HepG2 (cell line): ENCODE data around the gene VAMP2. TPM values are rescaled to one million over a fixed set of nuclear protein-coding genes. Genes with fewer than 3 reads are reported as not detected.

Experiments used
- BRCA1 ChIP-seq: sonication (generic); formaldehyde crosslinking; IDR thresholded peaks from 2 replicates; pipeline ENCODE4 v1.4.0; 2020; ENCODE audit warnings: missing genetic modification reagents
- GRHL1 ChIP-seq: sonication (generic); formaldehyde crosslinking; conservative IDR thresholded peaks from 2 replicates; pipeline ENCODE4 v1.8.0; 2022; ENCODE audit warnings: missing genetic modification reagents
- JUND ChIP-seq: sonication (generic); formaldehyde crosslinking; IDR thresholded peaks from 2 replicates; pipeline ENCODE4 v1.8.0; 2022; ENCODE audit warnings: mild to moderate bottlenecking, missing genetic modification reagents
- PHF21A ChIP-seq: sonication (generic); formaldehyde crosslinking; IDR thresholded peaks from 2 replicates; pipeline ENCODE4 v1.5.0; 2020; ENCODE audit warnings: mild to moderate bottlenecking, missing genetic modification reagents
- SAP130 ChIP-seq: IDR thresholded peaks from 2 replicates; pipeline ENCODE4 v1.6.1; 2016; ENCODE audit warnings: low read depth
- SKIL ChIP-seq: sonication (generic); formaldehyde crosslinking; IDR thresholded peaks from 2 replicates; pipeline ENCODE4 v1.8.0; 2022; ENCODE audit warnings: missing genetic modification reagents, mild to moderate bottlenecking, moderate library complexity, borderline replicate concordance
- SOX13 ChIP-seq, 3 experiments: fragments of 450-650 bp in 1 of 3; sonication (generic) in 1 of 3; formaldehyde crosslinking in 1 of 3; IDR thresholded peaks in 2 of 3; conservative IDR thresholded peaks in 1 of 3; 2 replicates each; pipeline versions ENCODE4 v1.5.0 to v1.6.1; 2016 to 2020; ENCODE audit warnings: antibody characterized with exemption in 1 of 3, mild to moderate bottlenecking in 1 of 3, missing compliant biosample characterization in 1 of 3, missing genetic modification reagents in 1 of 3, moderate library complexity in 1 of 3
- SP5 ChIP-seq: IDR thresholded peaks from 2 replicates; pipeline ENCODE4 v1.6.1; 2016; ENCODE audit warnings: low read depth, borderline replicate concordance
- THRA ChIP-seq: sonication (generic); formaldehyde crosslinking; IDR thresholded peaks from 2 replicates; pipeline ENCODE4 v1.4.0; 2020; ENCODE audit warnings: missing genetic modification reagents, borderline replicate concordance
- ZFP1 ChIP-seq: IDR thresholded peaks from 2 replicates; pipeline ENCODE4 v1.6.1; 2016
- ZMYM3 ChIP-seq: sonication (generic); formaldehyde crosslinking; IDR thresholded peaks from 2 replicates; pipeline ENCODE4 v1.5.1; 2020; ENCODE audit warnings: mild to moderate bottlenecking, missing genetic modification reagents
- ZNF17 ChIP-seq: sonication (generic); formaldehyde crosslinking; IDR thresholded peaks from 2 replicates; pipeline ENCODE4 v1.5.0; 2020; ENCODE audit warnings: mild to moderate bottlenecking, missing genetic modification reagents
- ZNF33B ChIP-seq: sonication (generic); formaldehyde crosslinking; IDR thresholded peaks from 2 replicates; pipeline ENCODE4 v1.5.1; 2020; ENCODE audit warnings: mild to moderate bottlenecking, missing genetic modification reagents
- ZNF367 ChIP-seq: sonication (generic); formaldehyde crosslinking; IDR thresholded peaks from 2 replicates; pipeline ENCODE4 v1.4.0; 2020; ENCODE audit warnings: missing genetic modification reagents, borderline replicate concordance
- ZNF414 ChIP-seq: sonication (generic); formaldehyde crosslinking; IDR thresholded peaks from 2 replicates; pipeline ENCODE4 v1.5.0; 2020; ENCODE audit warnings: missing genetic modification reagents
- ZNF530 ChIP-seq: sonication (generic); formaldehyde crosslinking; IDR thresholded peaks from 2 replicates; pipeline ENCODE4 v1.5.0; 2020; ENCODE audit warnings: low read depth, mild to moderate bottlenecking, missing genetic modification reagents
- ZNF572 ChIP-seq: sonication (generic); formaldehyde crosslinking; IDR thresholded peaks from 2 replicates; pipeline ENCODE4 v1.5.1; 2020; ENCODE audit warnings: mild to moderate bottlenecking, missing genetic modification reagents
- ZNF761 ChIP-seq: sonication (generic); formaldehyde crosslinking; conservative IDR thresholded peaks from 2 replicates; pipeline ENCODE4 v1.4.0; 2020; ENCODE audit warnings: mild to moderate bottlenecking, missing genetic modification reagents
- ZNF770 ChIP-seq: sonication (generic); formaldehyde crosslinking; IDR thresholded peaks from 2 replicates; pipeline ENCODE4 v1.5.0; 2020; ENCODE audit warnings: mild to moderate bottlenecking, missing genetic modification reagents
- ZNF891 ChIP-seq: sonication (generic); formaldehyde crosslinking; IDR thresholded peaks from 2 replicates; pipeline ENCODE4 v1.5.0; 2020; ENCODE audit warnings: mild to moderate bottlenecking, missing genetic modification reagents
- polyA plus RNA-seq, 8 experiments: library from polyadenylated mRNA; depleted of rRNA in 3 of 8; stranded (reverse) in 7 of 8; unstranded in 1 of 8; fragments of >200 nt; fragmentation: Illumina TruSeq in 4 of 8; extraction: Trizol in 4 of 8; gene quantifications; 2 replicates each; pipeline versions ENCODE4 v1.2.1 to v1.2.3, GENCODE V29; 2011 to 2016; ENCODE audit warnings: low read depth in 4 of 8, missing spikeins in 1 of 8, mixed read lengths in 1 of 8; ENCODE audit not compliant: insufficient read depth in 1 of 8
- total RNA-seq, 5 experiments: library from RNA; depleted of rRNA; stranded (reverse); fragments of >200 nt; fragmentation: Illumina TruSeq; extraction: Trizol; gene quantifications; 2 replicates each; pipeline ENCODE4 v1.2.3, GENCODE V29; 2016; ENCODE audit warnings: low read depth in 1 of 5

Gene VAMP2
- total and polyA plus RNA-seq, 2 of the 13 experiments (the other 11 are each of a cell fraction or from before 2014, with no cell fraction given), result 3.9 to 17.2 TPM

GRCh38 chr17:8153525-8153956 is 9.2 kb downstream of the VAMP2 start (continued):
- TF ChIP-seq ZNF33B (CRISPR knock-in tag) (no peak), THRA (CRISPR knock-in tag) (no peak), BRCA1 (no peak), PHF21A (CRISPR knock-in tag) (peak; percentile 82), GRHL1 (CRISPR knock-in tag) (no peak), SKIL (CRISPR knock-in tag) (no peak), JUND (CRISPR knock-in tag) (peak; percentile 43; the same call in 1 of the 2 replicates), ZNF414 (CRISPR knock-in tag) (no peak), ZNF367 (no peak), ZNF761 (CRISPR knock-in tag) (no peak), SOX13 (IDR thresholded peaks at IDR 0.05) (peak; percentile 95), SOX13 (CRISPR knock-in tag; conservative IDR thresholded peaks at IDR 0.05 in 1 of 2, IDR thresholded peaks at IDR 0.05 in 1 of 2) (peak in 1 of 2 experiments; percentile 98; a peak in 2 of 4 replicates), ZNF770 (CRISPR knock-in tag) (peak; percentile 98), ZFP1 (CRISPR knock-in tag) (no peak), ZMYM3 (CRISPR knock-in tag) (peak; percentile 75; the same call in 1 of the 2 replicates), ZNF530 (CRISPR knock-in tag) (no peak), ZNF17 (CRISPR knock-in tag) (no peak), ZNF572 (no peak), SAP130 (CRISPR knock-in tag) (peak; percentile 90), SP5 (CRISPR knock-in tag) (peak; percentile 70; the same call in 1 of the 2 replicates), ZNF891 (CRISPR knock-in tag) (no peak)
